Epidermal melanocyte (primary cell): ENCODE results near the gene HMCN1.
"Not testable (repeated sequence)": the region's sequence is repeated elsewhere in the genome, so short reads cannot be mapped to it uniquely, and the experiment has no call there.

Experiments used
- DNase-seq: peaks from one replicate; pipeline ENCODE4 v3.0.0; 2011; ENCODE audit warnings: low spot score; ENCODE audit not compliant: insufficient read length

The HMCN1 gene

GRCh38 chr1:186142159-186142558 is 408.0 kb downstream of the HMCN1 start:
- DNase-seq: no peak

GRCh38 chr1:186142916-186143315 is 408.7 kb downstream of the HMCN1 start:
- no peak for DNase-seq

DNA sequence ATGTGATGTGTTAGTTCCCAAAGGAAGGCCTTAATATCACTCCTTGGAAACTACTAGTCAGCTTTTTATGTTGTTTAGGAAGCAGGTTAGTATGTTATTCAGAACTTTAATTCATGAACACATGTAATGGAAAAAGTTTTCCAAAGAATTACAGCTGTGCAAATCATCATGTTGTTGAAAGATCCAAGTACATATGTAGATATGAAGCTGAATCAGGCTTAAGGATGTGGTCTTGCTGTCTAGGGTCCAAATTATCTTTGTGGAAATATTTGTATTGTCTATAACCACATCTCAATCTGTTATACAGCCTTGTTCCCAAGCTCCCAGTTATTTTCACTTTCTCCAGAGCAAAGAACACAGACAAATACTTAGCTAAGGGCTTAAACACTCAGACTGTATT is 409.3 kb downstream of the HMCN1 start:
- DNase-seq: no peak

DNA sequence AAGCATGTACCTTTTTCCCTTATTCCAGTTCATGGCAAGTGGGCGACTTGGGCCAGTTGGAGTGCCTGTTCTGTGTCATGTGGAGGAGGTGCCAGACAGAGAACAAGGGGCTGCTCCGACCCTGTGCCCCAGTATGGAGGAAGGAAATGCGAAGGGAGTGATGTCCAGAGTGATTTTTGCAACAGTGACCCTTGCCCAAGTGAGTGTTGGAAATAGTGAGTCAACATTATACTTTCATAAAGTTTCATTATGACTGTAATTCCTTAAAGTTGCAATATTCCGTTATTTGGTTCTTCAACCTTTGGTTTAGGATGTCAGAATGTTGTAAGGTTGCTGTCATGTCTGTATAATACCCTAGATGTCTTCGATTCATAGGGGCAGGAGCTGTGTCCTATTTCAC is 410.3 kb downstream of the HMCN1 start:
- DNase-seq: no peak

DNA sequence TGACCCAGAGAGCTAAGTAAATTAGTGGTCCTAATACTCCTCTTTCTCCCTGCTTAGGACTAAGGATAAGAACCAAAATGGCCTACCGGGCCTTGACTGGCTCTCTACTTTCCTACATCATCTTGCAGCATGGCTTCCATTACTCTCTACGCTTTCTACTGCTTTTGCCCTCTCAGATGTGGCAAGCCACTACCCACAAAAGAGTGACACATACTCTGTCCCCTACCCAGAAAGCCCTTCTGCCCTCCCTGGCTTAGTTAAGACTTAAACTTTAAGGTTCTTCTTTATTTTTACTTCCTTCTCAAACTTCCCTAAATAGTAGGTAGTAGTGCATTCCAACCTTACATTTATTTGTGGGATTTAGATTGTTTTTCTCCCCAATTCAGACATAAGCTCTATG is 412.8 kb downstream of the HMCN1 start:
- DNase-seq: no peak

DNA sequence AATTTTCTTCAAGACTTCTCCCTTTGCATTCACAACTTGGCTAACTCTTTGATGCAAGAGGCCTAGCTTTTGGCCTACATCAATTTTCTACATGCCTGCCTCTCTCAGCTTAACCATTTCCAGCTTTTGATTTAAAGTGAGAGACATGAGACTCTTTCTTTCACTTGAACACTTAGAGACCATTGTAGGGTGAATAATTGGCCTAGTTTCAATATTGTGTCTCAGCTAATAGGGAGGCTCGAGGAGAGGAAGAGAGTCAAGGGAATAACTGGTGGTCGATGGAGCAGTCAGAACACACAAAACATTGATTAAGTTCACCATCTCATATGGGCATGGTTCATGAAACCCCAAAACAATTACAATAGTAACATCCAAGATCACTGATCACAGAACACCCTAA is 415.4 kb downstream of the HMCN1 start:
- DNase-seq: no peak

DNA sequence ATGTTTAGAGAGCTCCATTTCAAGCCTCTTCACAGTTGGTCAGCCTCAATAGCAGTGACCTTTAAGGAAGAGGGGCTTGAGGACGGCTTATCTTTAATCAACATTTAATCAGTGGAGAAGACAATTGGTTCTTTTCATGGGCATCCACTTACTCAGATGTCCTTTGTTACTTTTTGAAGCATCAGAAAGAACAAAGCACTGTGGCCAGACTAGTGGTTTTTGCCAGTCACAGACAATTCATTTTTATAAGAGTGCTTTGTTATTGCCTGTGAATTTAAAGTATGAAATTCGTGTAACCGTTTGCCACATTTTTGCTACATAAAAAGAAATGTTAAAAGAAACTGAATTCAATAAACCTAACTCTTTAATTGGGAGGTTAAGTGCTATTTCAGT is 418.0 kb downstream of the HMCN1 start:
- no peak for DNase-seq

- DNase-seq: no peak
Measured at GRCh38 chr1:186152620-186153239, 418.5 kb downstream of the HMCN1 start.

DNA sequence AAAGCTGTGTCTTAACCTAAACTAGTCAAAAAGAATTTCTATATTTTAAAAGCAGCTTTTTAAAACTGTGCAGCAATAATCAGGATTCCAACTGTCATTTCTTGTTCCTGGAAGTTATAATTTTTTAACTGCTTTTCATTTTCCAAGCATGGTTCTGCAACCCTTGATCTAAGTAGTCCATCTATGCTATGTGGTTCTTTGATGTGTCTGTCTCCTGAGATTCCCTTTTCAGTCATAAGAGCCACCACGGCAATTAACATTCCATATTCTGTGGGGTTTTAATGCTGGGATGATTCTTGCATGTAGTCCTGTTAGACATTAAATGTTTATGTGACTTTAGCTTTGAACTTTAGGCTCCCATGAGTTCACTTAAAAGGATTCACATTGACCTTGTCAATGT is 420.5 kb downstream of the HMCN1 start:
- DNase-seq: no peak

- peak; percentile 30 for DNase-seq
Measured at GRCh38 chr1:186155594-186155993, 421.4 kb downstream of the HMCN1 start.

GRCh38 chr1:186162895-186163294 is 428.7 kb downstream of the HMCN1 start:
- DNase-seq: not testable (repeated sequence)

GRCh38 chr1:186164773-186165172 is 430.6 kb downstream of the HMCN1 start:
- DNase-seq: no peak

DNA sequence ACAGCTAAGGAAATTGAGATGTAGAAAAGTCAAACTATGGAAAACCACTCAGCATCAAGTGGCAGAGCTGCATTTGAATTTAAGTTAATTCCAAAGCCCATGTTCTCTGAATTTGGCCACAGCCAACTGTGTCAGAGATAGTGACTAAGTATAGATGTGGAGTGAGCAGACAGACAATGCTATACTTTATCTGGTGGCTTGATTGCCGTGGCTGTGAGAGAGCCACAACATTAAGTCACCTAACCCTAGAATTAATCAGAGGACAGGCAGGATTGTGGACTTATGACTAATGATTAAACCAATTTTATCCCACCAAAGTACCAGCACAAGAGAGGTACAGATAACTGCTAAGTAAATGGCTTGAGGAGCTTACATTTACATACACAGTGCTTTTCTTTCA is 431.1 kb downstream of the HMCN1 start:
- no peak for DNase-seq

GRCh38 chr1:186167096-186167668 is 433.0 kb downstream of the HMCN1 start:
- no peak for DNase-seq

GRCh38 chr1:186175588-186175987 is 441.4 kb downstream of the HMCN1 start:
- DNase-seq: no peak

DNA sequence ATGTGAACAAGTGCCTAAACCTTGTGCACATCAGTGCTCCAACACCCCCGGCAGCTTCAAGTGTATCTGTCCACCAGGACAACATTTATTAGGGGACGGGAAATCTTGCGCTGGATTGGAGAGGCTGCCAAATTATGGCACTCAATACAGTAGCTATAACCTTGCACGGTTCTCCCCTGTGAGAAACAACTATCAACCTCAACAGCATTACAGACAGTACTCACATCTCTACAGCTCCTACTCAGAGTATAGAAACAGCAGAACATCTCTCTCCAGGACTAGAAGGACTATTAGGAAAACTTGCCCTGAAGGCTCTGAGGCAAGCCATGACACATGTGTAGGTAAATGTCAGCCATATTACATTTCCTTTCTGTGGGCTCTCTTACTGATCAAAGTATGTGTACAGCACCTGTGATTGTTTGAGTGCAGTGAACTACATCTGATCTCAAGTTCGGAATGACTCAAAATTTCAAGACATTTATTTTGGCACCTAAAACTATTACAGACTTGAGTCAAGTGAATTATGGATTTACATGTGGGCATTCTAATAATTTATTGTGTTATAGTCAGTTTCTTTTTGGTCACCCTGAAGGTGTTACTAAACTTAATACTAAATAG is 444.3 kb downstream of the HMCN1 start:
- no peak for DNase-seq

GRCh38 chr1:186179231-186179630 is 445.0 kb downstream of the HMCN1 start:
- DNase-seq: no peak

GRCh38 chr1:186183219-186183618 is 449.0 kb downstream of the HMCN1 start:
- DNase-seq: no peak

DNA sequence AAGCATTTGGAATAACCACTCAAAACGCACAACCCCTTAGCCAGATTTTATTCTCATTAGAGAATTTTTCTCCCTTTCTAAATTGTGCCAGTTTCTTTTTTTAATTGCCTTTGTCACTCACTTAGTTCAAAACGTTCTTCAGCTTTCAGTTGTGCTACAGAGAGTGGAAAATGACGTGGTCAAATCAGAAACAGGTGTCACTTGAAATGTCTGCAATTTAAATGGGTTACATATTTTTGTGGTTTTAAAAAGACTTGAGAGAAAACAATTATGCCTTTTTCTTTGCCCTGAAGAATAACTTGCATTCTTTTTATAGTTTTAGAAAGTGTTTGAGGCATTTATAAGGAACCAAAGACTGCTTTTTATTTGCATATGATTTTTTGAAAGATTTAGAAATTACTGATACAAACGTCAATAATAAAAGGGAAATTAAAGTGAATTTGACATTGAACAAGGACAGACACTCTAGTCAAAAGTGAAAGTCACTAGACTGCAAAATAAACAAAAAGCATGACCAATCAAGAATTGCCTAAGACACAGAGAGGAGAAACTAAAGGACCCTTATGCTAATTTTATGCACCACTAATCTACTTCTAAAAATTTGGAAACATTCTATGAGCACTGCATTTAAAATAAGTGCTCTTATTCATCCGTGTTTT is 449.9 kb downstream of the HMCN1 start:
- no peak for DNase-seq

DNA sequence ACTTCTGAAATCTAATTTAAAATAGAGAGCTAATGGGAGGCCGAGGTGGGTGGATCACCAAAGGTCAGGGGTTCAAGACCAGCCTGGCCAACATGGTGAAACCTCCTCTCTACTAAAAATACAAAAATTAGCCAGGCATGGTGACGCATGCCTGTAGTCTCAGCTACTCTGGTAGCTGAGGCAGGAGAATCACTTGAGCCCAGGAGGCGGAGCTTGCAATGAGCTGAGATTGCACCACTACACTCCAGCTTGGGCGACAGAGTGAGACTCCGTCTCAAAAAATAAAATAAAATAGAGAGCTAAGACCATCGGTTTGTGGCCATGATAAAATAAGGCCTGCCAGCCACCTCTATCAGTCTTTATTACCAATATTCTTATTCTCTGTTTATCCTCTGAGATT is 452.1 kb downstream of the HMCN1 start:
- not testable (repeated sequence) for DNase-seq

GRCh38 chr1:186187601-186188000 is 453.4 kb downstream of the HMCN1 start:
- no peak for DNase-seq

- DNase-seq: no peak
Measured at GRCh38 chr1:186188004-186188539, 453.9 kb downstream of the HMCN1 start.
